HEK293T (cell line): Measurements from ENCODE around the gene SUSD1.

ENCODE experiments used
- BHLHE40 ChIP-seq: fragments of 450-650 bp; IDR thresholded peaks from 2 replicates; pipeline ENCODE4 v1.6.1; 2016; ENCODE audit warnings: mild to moderate bottlenecking, moderate library complexity, borderline replicate concordance
- CTBP1 ChIP-seq: fragments of 450-650 bp; IDR thresholded peaks from 2 replicates; pipeline ENCODE4 v1.6.1; 2016; ENCODE audit warnings: borderline replicate concordance
- ELF4 ChIP-seq: fragments of 450-650 bp; IDR thresholded peaks from 2 replicates; pipeline ENCODE4 v1.6.1; 2017; ENCODE audit warnings: antibody characterized with exemption
- FOXA1 ChIP-seq: fragments of 450-650 bp; IDR thresholded peaks from 2 replicates; pipeline ENCODE4 v1.6.1; 2016; ENCODE audit warnings: mild to moderate bottlenecking
- FOXM1 ChIP-seq: fragments of 450-650 bp; IDR thresholded peaks from 2 replicates; pipeline ENCODE4 v1.6.1; 2017; ENCODE audit warnings: mild to moderate bottlenecking, borderline replicate concordance
- L3MBTL2 ChIP-seq: fragments of 450-650 bp; conservative IDR thresholded peaks from 2 replicates; pipeline ENCODE4 v1.6.1; 2016; ENCODE audit warnings: mild to moderate bottlenecking
- PKNOX1 ChIP-seq: fragments of 450-650 bp; IDR thresholded peaks from 2 replicates; pipeline ENCODE4 v1.6.1; 2016
- SP1 ChIP-seq: fragments of 450-650 bp; IDR thresholded peaks from 2 replicates; pipeline ENCODE4 v1.6.1; 2017
- SUZ12 ChIP-seq: fragments of 450-650 bp; IDR thresholded peaks from 2 replicates; pipeline ENCODE4 v1.6.1; 2016; ENCODE audit warnings: mild to moderate bottlenecking
- TARDBP ChIP-seq: fragments of 450-650 bp; IDR thresholded peaks from 2 replicates; pipeline ENCODE4 v1.6.1; 2016
- ZNF384 ChIP-seq: fragments of 450-650 bp; IDR thresholded peaks from 2 replicates; pipeline ENCODE4 v1.6.1; 2016

- TF ChIP-seq BHLHE40 (no peak), L3MBTL2 (no peak), SUZ12 (no peak), SP1 (no peak), CTBP1 (no peak), PKNOX1 (no peak), ZNF384 (no peak), ELF4 (no peak), FOXM1 (no peak), FOXA1 (no peak), TARDBP (no peak)
These were observed 64.9 kb downstream of the SUSD1 start for GRCh38 chr9:112110094-112110776.
